Activated B cell treated with CpG ODN at 0.5 μM for 24 hours (primary cell): Measurements from ENCODE around the gene CD164. TPM values are rescaled to one million over a fixed set of nuclear protein-coding genes. Genes with fewer than 3 reads are reported as not detected.

Experiments
- ATAC-seq: fragments of 200-7000 bp; cut with Tn5 transposase; one replicate; pipeline ENCODE4 v1.10.0; 2021; ENCODE audit warnings: low read depth, mild to moderate bottlenecking, moderate library complexity
- CTCF ChIA-PET: fragments of 350-600 bp; sonication (Branson Sonifier 250); formaldehyde crosslinking; loops from one replicate; lab custom pipeline; 2021; ENCODE audit warnings: antibody characterized with exemption; lab: Charles Lee
- POLR2A ChIA-PET: fragments of 350-600 bp; sonication (Branson Sonifier 250); formaldehyde crosslinking; loops from one replicate; lab custom pipeline; 2021; ENCODE audit warnings: antibody characterized with exemption; lab: Charles Lee
- DNase-seq: peaks from one replicate; pipeline ENCODE4 v3.0.0; 2022
- H3K27ac Mint-ChIP-seq: one replicate; pipeline ENCODE4 v1.8.0; 2020; ENCODE audit warnings: mixed read lengths
- H3K27me3 Mint-ChIP-seq: one replicate; pipeline ENCODE4 v1.8.0; 2021; ENCODE audit warnings: mixed read lengths
- H3K36me3 Mint-ChIP-seq: one replicate; pipeline ENCODE4 v1.8.0; 2021; ENCODE audit warnings: low read depth, mixed read lengths
- H3K4me1 Mint-ChIP-seq: one replicate; pipeline ENCODE4 v1.8.0; 2021; ENCODE audit warnings: mixed read lengths
- H3K4me3 Mint-ChIP-seq: one replicate; pipeline ENCODE4 v1.8.0; 2020; ENCODE audit warnings: mild to moderate bottlenecking, mixed read lengths
- H3K9me3 Mint-ChIP-seq: one replicate; pipeline ENCODE4 v1.8.0; 2020; ENCODE audit warnings: mixed read lengths
- intact Hi-C: fragments of 100-400 bp; cut with micrococcal nuclease; formaldehyde crosslinking; loops from one replicate; pipeline ENCODE4 v1.15.1; 2024
- total RNA-seq: library from RNA; stranded (reverse); gene quantifications from 2 replicates; pipeline ENCODE4 v1.2.3, GENCODE V29; 2022
- TF ChIP-seq, protein P1 (sequence below): fragments of 200-600 bp; IDR thresholded peaks from one replicate; pipeline ENCODE4 v1.8.0; 2022; ENCODE audit warnings: antibody characterized with exemption, mild to moderate bottlenecking

CD164 gene
- total RNA-seq, result 165 and 189 TPM in 2 replicates

- ATAC-seq, result peak; percentile 62
- H3K9me3 Mint-ChIP-seq, result no peaks in the 10 kb centered on the region
- H3K27ac Mint-ChIP-seq, result peak within 1 kb of the TSS; percentile 99
- ChIA-PET POLR2A (interaction anchor here (0.7 to 4.7 kb wide), 28 partner anchors 8 to 1493 kb away, joined by 3 to 104 read pairs (median 6); partner anchors contain the start of genes AFG1L, AK9, AMD1 and CDC40), CTCF (interaction anchor here (1.1 to 5.5 kb wide), 5 partner anchors 8 to 309 kb away, joined by 3 to 118 read pairs (median 13); partner anchors contain the start of genes AK9, CEP57L1, FIG4 and PPIL6)
- H3K4me3 Mint-ChIP-seq, result peak within 1 kb of the TSS; percentile 97
- peaks cover 45% of the 10 kb centered on the region for H3K36me3 Mint-ChIP-seq
- H3K4me1 Mint-ChIP-seq, result peaks cover 47% of the 10 kb centered on the region
- H3K27me3 Mint-ChIP-seq, result no peaks in the 10 kb centered on the region
- intact Hi-C loops, result loop anchor here (1.0 to 10.0 kb wide), 17 partner anchors 8 to 1493 kb away; partner anchors contain the start of genes AFG1L, AK9, AMD1 and ARMC2
- no peak for DNase-seq
- TF ChIP-seq, protein P1, sequence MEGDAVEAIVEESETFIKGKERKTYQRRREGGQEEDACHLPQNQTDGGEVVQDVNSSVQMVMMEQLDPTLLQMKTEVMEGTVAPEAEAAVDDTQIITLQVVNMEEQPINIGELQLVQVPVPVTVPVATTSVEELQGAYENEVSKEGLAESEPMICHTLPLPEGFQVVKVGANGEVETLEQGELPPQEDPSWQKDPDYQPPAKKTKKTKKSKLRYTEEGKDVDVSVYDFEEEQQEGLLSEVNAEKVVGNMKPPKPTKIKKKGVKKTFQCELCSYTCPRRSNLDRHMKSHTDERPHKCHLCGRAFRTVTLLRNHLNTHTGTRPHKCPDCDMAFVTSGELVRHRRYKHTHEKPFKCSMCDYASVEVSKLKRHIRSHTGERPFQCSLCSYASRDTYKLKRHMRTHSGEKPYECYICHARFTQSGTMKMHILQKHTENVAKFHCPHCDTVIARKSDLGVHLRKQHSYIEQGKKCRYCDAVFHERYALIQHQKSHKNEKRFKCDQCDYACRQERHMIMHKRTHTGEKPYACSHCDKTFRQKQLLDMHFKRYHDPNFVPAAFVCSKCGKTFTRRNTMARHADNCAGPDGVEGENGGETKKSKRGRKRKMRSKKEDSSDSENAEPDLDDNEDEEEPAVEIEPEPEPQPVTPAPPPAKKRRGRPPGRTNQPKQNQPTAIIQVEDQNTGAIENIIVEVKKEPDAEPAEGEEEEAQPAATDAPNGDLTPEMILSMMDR, result no peak
These were observed at the start of gene CD164 for GRCh38 chr6:109381747-109382575. Gene CD164, minus strand, starts transcription at chr6:109382467. Its CDS starts 89 bp downstream, at chr6:109382378.

- peaks cover 3% of the 10 kb centered on the region for H3K27me3 Mint-ChIP-seq
- POLR2A ChIA-PET, result no interaction called here
- intact Hi-C loops, result no loop called here
- H3K9me3 Mint-ChIP-seq, result no peaks in the 10 kb centered on the region
- CTCF ChIA-PET, result no interaction called here
- TF ChIP-seq, protein P1, result no peak
- no peak overlapping the region for H3K4me3 Mint-ChIP-seq
- no peaks in the 10 kb centered on the region for H3K4me1 Mint-ChIP-seq
- DNase-seq (no peak), ATAC-seq (no peak)
- H3K36me3 Mint-ChIP-seq, result no peaks in the 10 kb centered on the region
- H3K27ac Mint-ChIP-seq, result no peak overlapping the region
These were observed 47.2 kb upstream of the CD164 start for GRCh38 chr6:109429496-109429895.

DNA sequence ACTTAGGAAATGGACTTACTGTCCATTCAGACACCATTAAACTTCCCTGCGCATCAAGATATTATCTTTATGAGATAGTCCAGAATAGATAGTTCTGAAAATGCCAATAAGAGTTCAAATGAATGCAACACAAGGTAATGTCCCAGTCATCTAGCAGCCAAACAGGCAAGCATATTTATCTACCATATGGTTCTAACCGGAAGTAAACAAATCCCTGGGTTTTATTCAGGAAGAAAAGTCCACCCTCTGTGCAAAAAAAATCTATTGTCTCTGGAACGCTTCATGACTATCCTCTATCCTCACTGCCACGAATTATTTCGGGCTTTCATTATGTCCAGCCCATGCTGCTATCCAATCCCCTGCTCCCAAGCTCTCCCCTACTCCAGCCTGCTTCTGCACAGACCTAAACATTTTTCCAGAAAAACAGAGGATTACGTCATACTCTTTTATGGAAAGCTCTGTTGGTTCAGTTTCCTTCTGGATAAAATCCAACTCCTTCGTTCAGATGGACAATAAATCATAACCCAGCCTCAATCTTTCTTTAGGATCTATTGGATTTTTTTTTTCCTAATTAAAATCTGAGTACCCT is 46.7 kb upstream of the CD164 start:
- H3K36me3 Mint-ChIP-seq, result no peaks in the 10 kb centered on the region
- H3K27ac Mint-ChIP-seq, result no peak overlapping the region
- peaks cover 3% of the 10 kb centered on the region for H3K4me1 Mint-ChIP-seq
- no peak for ATAC-seq
- TF ChIP-seq, protein P1, result no peak
- DNase-seq, result no peak
- CTCF ChIA-PET, result no interaction called here
- H3K27me3 Mint-ChIP-seq, result peaks cover 3% of the 10 kb centered on the region
- intact Hi-C loops, result no loop called here
- H3K4me3 Mint-ChIP-seq, result no peak overlapping the region
- POLR2A ChIA-PET, result no interaction called here
- H3K9me3 Mint-ChIP-seq, result no peaks in the 10 kb centered on the region

DNA sequence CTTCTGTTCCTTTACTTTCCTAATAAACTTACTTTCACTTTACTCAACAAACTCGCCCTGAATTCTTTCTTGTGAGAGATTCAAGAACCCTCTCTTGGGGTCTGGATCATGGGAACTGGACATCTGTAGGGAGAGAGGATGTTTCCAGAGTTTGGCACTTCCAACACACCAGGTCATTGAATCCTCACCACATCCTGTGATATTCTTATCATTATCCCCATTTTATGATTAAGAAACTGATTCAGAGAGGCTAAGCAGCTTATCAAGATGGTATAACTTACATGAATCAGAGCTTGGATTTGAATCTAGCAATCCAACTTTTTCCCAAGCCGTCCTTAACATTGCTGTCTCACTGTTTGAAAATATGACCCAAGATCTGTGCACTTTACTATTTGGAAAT is 42.7 kb upstream of the CD164 start:
- POLR2A ChIA-PET, result no interaction called here
- CTCF ChIA-PET, result no interaction called here

More for the DNA sequence above, 42.7 kb upstream of the CD164 start:
- Mint-ChIP-seq H3K9me3 (no peaks in the 10 kb centered on the region), H3K4me3 (no peak overlapping the region), H3K36me3 (no peaks in the 10 kb centered on the region), H3K27me3 (peaks cover 3% of the 10 kb centered on the region), H3K27ac (no peak overlapping the region), H3K4me1 (peaks cover 6% of the 10 kb centered on the region)
- ATAC-seq (no peak), DNase-seq (no peak)
- TF ChIP-seq, protein P1, result no peak
- intact Hi-C loops, result no loop called here
